NCI-H1694 treated with DMSO at 0.1 percent for 48 hours (cell line): ENCODE data around the gene ADAMTS2.

Experiments used
- DNase-seq: peaks from one replicate; lab custom pipeline; 2025; lab: John Stamatoyannopoulos, UW

Gene ADAMTS2

GRCh38 chr5:179345433-179346321, at the start of gene ADAMTS2:
ADAMTS2 (minus strand) TSS chr5:179345461; CDS start chr5:179345328, 133 bp downstream.
- no peak for DNase-seq

DNA sequence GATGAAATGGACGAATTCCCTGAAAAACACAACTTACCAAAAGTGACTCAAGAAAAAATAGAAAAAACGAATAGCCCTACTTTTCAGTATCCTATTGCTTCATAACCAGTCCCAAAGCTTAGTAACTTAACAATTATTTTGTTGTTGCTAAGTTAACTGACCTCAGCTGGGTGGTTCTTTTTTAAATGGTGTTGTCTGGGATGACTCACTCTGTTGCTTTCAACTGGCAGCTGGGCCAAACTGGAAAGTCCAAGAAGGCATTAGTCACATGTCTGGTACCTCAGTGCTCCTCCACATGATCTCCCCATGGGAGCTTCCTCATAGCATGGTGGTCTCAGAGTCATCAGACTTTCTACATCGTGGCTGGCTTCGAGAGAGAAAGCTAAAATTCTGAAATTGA, 47.8 kb upstream of the ADAMTS2 start:
- DNase-seq = no peak

- no peak for DNase-seq
Measured at GRCh38 chr5:179387151-179388110, 42.2 kb upstream of the ADAMTS2 start.

- no peak for DNase-seq
Measured at GRCh38 chr5:179385914-179386313, 40.7 kb upstream of the ADAMTS2 start.

- DNase-seq = no peak
Measured at GRCh38 chr5:179382486-179382885, 37.2 kb upstream of the ADAMTS2 start.

DNA sequence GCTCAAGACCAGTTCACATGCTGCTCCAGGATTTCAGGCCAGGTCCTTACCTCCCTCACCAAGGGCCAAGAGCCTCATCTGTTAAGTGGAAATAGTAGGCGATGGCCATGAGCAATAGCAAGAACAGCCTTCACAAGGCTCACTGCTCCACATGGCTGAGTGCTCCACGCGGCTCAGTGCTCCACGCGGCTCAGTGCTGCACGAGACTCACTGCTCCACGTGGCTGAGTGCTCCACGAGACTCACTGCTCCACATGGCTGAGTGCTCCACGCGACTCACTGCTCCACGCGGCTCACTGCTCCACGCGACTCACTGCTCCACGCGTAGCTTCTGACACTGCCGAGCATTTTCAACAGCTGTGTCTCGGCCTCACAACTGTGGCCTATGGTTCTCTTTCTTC, 36.4 kb upstream of the ADAMTS2 start:
- DNase-seq = no peak

- no peak for DNase-seq
Measured at GRCh38 chr5:179380211-179381035, 35.2 kb upstream of the ADAMTS2 start.

DNA sequence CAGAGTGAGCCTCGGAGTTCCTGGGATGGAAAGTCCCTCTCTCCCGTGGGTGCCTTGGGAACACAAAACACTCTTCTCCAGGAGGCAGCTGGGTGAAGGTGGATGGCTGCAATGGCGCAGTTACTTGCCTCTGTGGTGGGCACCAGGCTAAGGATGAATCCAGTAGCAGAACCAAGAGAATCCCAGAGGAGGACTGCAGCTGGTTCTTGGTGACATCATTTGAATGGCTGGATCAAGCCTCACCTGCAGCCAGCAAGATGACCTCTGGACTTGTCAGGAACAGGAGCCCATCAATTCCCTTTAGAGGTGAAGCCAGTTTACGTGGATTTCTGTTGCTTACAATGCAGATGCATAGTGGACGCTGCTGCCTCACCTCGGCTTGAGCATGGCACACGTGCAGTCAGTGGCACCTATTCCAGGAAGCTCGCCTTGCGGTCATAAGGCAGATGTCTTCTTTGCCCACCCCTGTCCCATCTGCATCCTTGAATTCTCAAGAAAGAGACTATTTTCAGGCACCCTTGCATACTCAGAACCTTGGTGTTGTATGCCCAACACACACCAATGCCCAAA, 34.1 kb upstream of the ADAMTS2 start:
- DNase-seq = no peak

GRCh38 chr5:179378441-179379271, 33.4 kb upstream of the ADAMTS2 start:
- DNase-seq = no peak

DNA sequence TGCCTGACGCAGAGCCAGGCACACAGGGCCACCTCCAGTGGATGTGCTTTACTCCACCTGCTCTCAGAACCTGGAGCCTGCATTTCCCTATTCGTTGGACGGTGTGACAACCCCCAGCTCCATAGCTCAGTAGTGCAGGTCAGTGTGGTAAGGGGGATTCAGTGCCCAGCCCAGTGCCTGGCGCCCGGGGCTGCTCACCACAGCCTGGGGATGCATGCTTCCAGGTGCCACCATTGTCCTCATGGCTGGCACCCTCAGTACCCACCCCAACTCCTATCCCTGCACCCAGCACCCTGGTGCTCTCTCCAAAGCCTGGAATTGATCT, 32.8 kb upstream of the ADAMTS2 start:
- no peak for DNase-seq

GRCh38 chr5:179377421-179378115, 32.3 kb upstream of the ADAMTS2 start:
- DNase-seq = no peak

- DNase-seq = no peak
Measured at GRCh38 chr5:179376701-179377420, 31.6 kb upstream of the ADAMTS2 start.

DNA sequence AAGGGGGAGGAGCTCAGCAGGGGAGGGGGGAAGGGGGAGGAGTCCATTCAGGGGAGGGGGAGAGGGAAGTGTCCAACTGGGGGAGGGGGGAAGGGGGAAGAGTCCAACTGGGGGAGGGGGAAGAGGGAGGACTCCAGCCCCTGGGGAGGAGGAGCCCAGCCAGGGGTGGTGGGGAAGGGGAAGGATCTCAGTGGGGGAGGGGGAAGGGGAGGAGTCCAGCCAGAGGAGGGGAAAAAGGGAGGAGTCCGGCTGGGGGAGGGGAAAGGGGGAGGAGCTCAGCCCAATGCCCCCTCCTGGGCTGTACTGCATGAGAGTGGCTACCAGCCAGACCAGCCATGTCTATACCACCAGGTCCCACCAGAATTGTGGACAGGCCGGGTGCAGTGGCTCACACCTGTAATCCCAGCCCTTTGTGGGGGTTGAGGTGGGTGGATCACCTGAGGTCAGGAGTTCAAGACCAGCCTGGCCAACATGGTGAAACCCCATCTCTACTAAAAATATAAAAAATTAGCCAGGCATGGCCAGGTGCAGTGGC, 30.6 kb upstream of the ADAMTS2 start:
- no peak for DNase-seq

- no peak for DNase-seq
Measured at GRCh38 chr5:179375236-179375685, 30.0 kb upstream of the ADAMTS2 start.

DNA sequence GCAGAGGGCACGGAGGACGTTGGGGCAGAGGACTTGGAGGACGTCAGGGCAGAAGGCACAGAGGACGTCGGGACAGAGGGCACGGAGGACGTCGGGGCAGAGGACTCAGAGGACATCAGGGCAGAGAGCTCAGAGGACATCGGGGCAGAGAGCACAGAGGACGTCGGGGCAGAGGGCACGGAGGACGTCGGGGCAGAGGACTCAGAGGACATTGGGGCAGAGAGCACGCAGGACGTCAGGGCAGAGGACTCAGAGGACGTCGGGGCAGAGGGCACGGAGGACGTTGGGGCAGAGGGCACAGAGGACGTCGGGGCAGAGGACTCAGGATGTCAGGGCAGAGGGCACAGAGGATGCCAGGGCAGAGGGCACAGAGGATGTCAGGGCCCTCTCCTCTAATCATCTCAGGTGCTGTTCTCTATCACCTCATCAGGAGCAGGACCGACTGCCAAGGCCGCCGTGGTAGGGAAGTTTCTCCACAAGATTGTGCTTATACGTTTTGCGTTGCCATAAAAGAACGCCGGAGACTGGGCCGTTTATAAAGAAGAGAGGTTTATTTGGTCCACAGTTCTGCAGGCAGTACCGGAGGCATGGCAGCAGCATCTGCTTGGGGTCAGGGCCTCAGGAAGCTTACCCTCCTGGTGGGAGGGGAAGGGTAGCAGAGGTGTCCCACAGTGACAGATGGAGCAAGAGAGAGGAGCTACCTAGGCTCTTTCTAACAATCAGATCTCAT, 29.4 kb upstream of the ADAMTS2 start:
- DNase-seq = no peak

DNA sequence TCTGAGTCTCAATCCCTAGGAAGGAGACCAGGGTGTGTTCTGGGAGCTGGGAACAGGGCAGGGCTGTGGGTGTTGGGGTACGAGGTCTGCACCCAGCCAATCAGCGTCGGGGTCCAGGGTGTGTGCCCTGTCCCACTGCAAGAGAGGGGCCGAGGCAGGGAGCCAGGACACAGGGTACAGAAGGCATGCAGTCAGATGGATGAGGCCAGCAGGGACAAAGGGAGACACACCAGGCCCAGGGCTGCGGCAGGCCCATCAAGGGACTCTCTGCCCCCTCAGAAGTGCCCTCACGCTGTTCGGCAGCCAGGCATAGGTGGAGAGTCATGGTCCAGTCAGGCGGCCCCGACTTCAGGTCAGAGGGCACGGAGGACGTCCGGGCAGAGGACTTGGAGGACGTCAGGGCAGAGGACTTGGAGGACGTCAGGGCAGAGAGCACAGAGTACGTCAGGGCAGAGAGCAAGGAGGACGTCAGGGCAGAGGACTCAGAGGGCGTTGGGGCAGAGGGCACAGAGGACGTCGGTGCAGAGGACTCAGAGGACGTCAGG, 28.8 kb upstream of the ADAMTS2 start:
- DNase-seq = no peak

GRCh38 chr5:179373101-179373934, 28.1 kb upstream of the ADAMTS2 start:
- DNase-seq = no peak
